Endothelial cell of umbilical vein (primary cell): Measurements from ENCODE around the gene ECM2. TPM values are rescaled to one million over a fixed set of nuclear protein-coding genes. Genes with fewer than 3 reads are reported as not detected.

ENCODE experiments used
- BruUV-seq: library from RNA; stranded (reverse); fragments of 400-500 nt; replicated peaks from 2 replicates; lab custom pipeline; 2021; lab: Mats Ljungman, UMichigan
- CTCF ChIA-PET: fragments of 300-600, 350-600 bp; sonication (Branson Sonifier 250); formaldehyde crosslinking; loops from one replicate; lab custom pipeline; 2021; ENCODE audit warnings: antibody characterized with exemption, inconsistent platforms; lab: Charles Lee
- POLR2A ChIA-PET: fragments of 300-600, 350-600 bp; sonication (Branson Sonifier 250); formaldehyde crosslinking; loops from one replicate; lab custom pipeline; 2021; ENCODE audit warnings: antibody characterized with exemption, inconsistent platforms; lab: Charles Lee
- DNase-seq: peaks from one replicate; pipeline ENCODE4 v3.0.0-alpha.2; 2011; ENCODE audit warnings: low read depth, low spot score
- FAIRE-seq: peaks from 2 replicates; lab custom pipeline; 2011; peaks lifted over from hg19 to GRCh38; lab: Jason Lieb, UNC
- H2AFZ ChIP-seq: 2 replicates; pipeline ENCODE4 v1.6.0; 2012; ENCODE audit warnings: low read depth, low read length, control low read depth, inconsistent platforms
- H3K27ac ChIP-seq: 2 replicates; pipeline ENCODE4 v1.5.1; 2011; ENCODE audit warnings: low read depth, mild to moderate bottlenecking, control low read depth, low read length, moderate library complexity; ENCODE audit not compliant: insufficient read depth
- H3K27me3 ChIP-seq, 2 experiments: 2 replicates each; pipeline versions ENCODE4 v1.6.0 to v1.6.1; 2011; ENCODE audit warnings: low read length in 2 of 2, mixed read lengths in 1 of 2; ENCODE audit not compliant: control insufficient read depth in 2 of 2, insufficient read depth in 2 of 2
- H3K36me3 ChIP-seq, 2 experiments: 2 replicates in 1 of 2; 3 replicates in 1 of 2; pipeline ENCODE4 v1.5.1; 2011; ENCODE audit warnings: low read length in 2 of 2, mild to moderate bottlenecking in 1 of 2, moderate library complexity in 1 of 2; ENCODE audit not compliant: control insufficient read depth in 2 of 2, insufficient read depth in 2 of 2; ENCODE audit errors: extremely low read depth in 1 of 2
- H3K4me1 ChIP-seq: 3 replicates; pipeline ENCODE4 v1.5.1; 2011; ENCODE audit warnings: mild to moderate bottlenecking, low read length; ENCODE audit not compliant: control insufficient read depth, insufficient read depth; ENCODE audit errors: extremely low read depth
- H3K4me2 ChIP-seq: 2 replicates; pipeline ENCODE4 v1.6.1; 2011; ENCODE audit warnings: low read length, control low read depth, mixed read lengths; ENCODE audit not compliant: insufficient read depth
- H3K4me3 ChIP-seq, 3 experiments: fragments of 200-600 bp in 1 of 3; sonication (generic), shearing (Covaris generic) in 1 of 3; replicated peaks in 1 of 3; 2 replicates each; pipeline ENCODE4 v1.5.1; 2011 to 2016; ENCODE audit warnings: control low read depth in 3 of 3, low read length in 3 of 3, mild to moderate bottlenecking in 2 of 3, inconsistent platforms in 1 of 3, low read depth in 1 of 3, moderate library complexity in 1 of 3; ENCODE audit not compliant: insufficient read depth in 1 of 3
- H3K79me2 ChIP-seq: 2 replicates; pipeline ENCODE4 v1.6.0; 2012; ENCODE audit warnings: low read length, inconsistent platforms; ENCODE audit not compliant: control insufficient read depth, insufficient read depth
- H3K9ac ChIP-seq: replicated peaks from 2 replicates; pipeline ENCODE3; 2011; ENCODE audit warnings: low read length, control low read depth; ENCODE audit not compliant: insufficient read depth; ENCODE audit errors: extremely low read depth
- H3K9me1 ChIP-seq: replicated peaks from 3 replicates; pipeline ENCODE4 v1.6.0; 2011; ENCODE audit warnings: mild to moderate bottlenecking, low read length; ENCODE audit not compliant: control insufficient read depth, insufficient read depth; ENCODE audit errors: extremely low read depth
- H3K9me3 ChIP-seq: replicated peaks from 2 replicates; pipeline ENCODE4 v1.5.1; 2012; ENCODE audit warnings: low read length, inconsistent platforms; ENCODE audit not compliant: control insufficient read depth, insufficient read depth
- H4K20me1 ChIP-seq: replicated peaks from 2 replicates; pipeline ENCODE3; 2011; ENCODE audit warnings: mild to moderate bottlenecking, low read length; ENCODE audit not compliant: control insufficient read depth, insufficient read depth; ENCODE audit errors: extremely low read depth
- CTCF ChIP-seq, 2 donors: IDR thresholded peaks; 1 replicate in 1 of 2; 2 replicates in 1 of 2; pipeline ENCODE4 v1.5.1; 2011; ENCODE audit warnings: low read length in 2 of 2, mild to moderate bottlenecking in 2 of 2, moderate library complexity in 2 of 2, control low read depth in 1 of 2, inconsistent platforms in 1 of 2, low read depth in 1 of 2; ENCODE audit not compliant: insufficient read depth in 1 of 2; ENCODE audit errors: extremely low read depth in 1 of 2
- EZH2 ChIP-seq: IDR thresholded peaks from 2 replicates; pipeline ENCODE4 v1.6.1; 2012; ENCODE audit warnings: borderline replicate concordance, low read depth, mild to moderate bottlenecking, moderate library complexity, low read length, inconsistent platforms; ENCODE audit not compliant: severe bottlenecking
- FOS ChIP-seq: IDR thresholded peaks from 2 replicates; pipeline ENCODE4 v1.6.1; 2011; ENCODE audit warnings: mild to moderate bottlenecking, low read length, moderate library complexity, borderline replicate concordance; ENCODE audit not compliant: insufficient read depth
- GATA2 ChIP-seq: IDR thresholded peaks from 2 replicates; pipeline ENCODE4 v1.7.0; 2011; ENCODE audit warnings: low read depth, mild to moderate bottlenecking, moderate library complexity, mixed read lengths, low read length; ENCODE audit not compliant: insufficient read length, insufficient read depth
- JUN ChIP-seq: IDR thresholded peaks from 2 replicates; pipeline ENCODE4 v1.6.1; 2011; ENCODE audit warnings: borderline replicate concordance, low read depth; ENCODE audit not compliant: insufficient read length, insufficient read depth
- MAX ChIP-seq: IDR thresholded peaks from 2 replicates; pipeline ENCODE4 v1.6.1; 2011; ENCODE audit not compliant: insufficient read depth, insufficient read length
- MYC ChIP-seq: IDR thresholded peaks from one replicate; pipeline ENCODE4 v1.6.1; 2011; ENCODE audit warnings: mild to moderate bottlenecking, low read depth, low read length
- POLR2A ChIP-seq: IDR thresholded peaks from 2 replicates; pipeline ENCODE4 v1.6.1; 2012; ENCODE audit warnings: low read depth, mild to moderate bottlenecking, control low read depth, low read length
- POLR2AphosphoS5 ChIP-seq: IDR thresholded peaks from 2 replicates; pipeline ENCODE4 v1.6.1; 2012; ENCODE audit warnings: low read depth, mild to moderate bottlenecking, control low read depth, low read length, moderate library complexity; ENCODE audit not compliant: insufficient read depth
- dilution Hi-C: fragments of 300-500 bp; cut with MboI; formaldehyde crosslinking; loops from one replicate; pipeline ENCODE4 v1.15.0; 2019; ENCODE audit warnings: low sequenced_read_pairs; ENCODE audit not compliant: extremely low pct_ligation_motif_present
- intact Hi-C: fragments of 100-400 bp; cut with micrococcal nuclease; formaldehyde crosslinking; loops from one replicate; pipeline ENCODE4 v1.10.0; 2022
- polyA plus RNA-seq, 4 experiments: library from polyadenylated mRNA; depleted of rRNA in 3 of 4; stranded (reverse) in 3 of 4; unstranded in 1 of 4; fragments of >200 nt; gene quantifications; 2 replicates each; pipeline versions ENCODE4 v1.2.1 to v1.2.3, GENCODE V29; 2011 to 2012; ENCODE audit warnings: missing spikeins in 1 of 4
- total RNA-seq: library from RNA; stranded (reverse); gene quantifications from 2 replicates; pipeline ENCODE4 v1.2.3, GENCODE V29; 2021

ECM2 gene
- total and polyA plus RNA-seq, 2 donors (not counting 3 experiments of a cell fraction or from before 2014, with no cell fraction given), result 0.03 TPM; not detected in 1

- no peaks in the 10 kb centered on the region for H3K27me3 ChIP-seq
- no peak overlapping the region for H3K9ac ChIP-seq
- no peaks in the 10 kb centered on the region for H4K20me1 ChIP-seq
- H3K36me3 ChIP-seq, result no peaks in the 10 kb centered on the region
- intact Hi-C loops (no loop called here), dilution Hi-C loops (no loop called here)
- no peaks in the 10 kb centered on the region for H3K9me1 ChIP-seq
- DNase-seq, result no peak
- H3K4me3 ChIP-seq, result no peak overlapping the region
- no peak overlapping the region for H3K27ac ChIP-seq
- no peak overlapping the region for H3K4me2 ChIP-seq
- TF ChIP-seq GATA2, result no peak
- TF ChIP-seq POLR2A, result no peak
- no peak for TF ChIP-seq FOS
- TF ChIP-seq JUN, result no peak
- no peak for TF ChIP-seq POLR2AphosphoS5
- TF ChIP-seq CTCF (IDR thresholded peaks at IDR 0.05; ENCODE audit: extremely low read depth in 1 of 2, insufficient read depth in 1 of 2, low read depth in 1 of 2, low read length in 2 of 2), result no peak
- TF ChIP-seq MAX, result no peak
- no peak for TF ChIP-seq EZH2
- no peak for TF ChIP-seq MYC
- no peak overlapping the region for H2AFZ ChIP-seq
- BruUV-seq, result no TSS peak
- H3K9me3 ChIP-seq, result no peaks in the 10 kb centered on the region
- FAIRE-seq, result no peak
- ChIA-PET CTCF (interaction anchor here (1.2 kb wide), 1 partner anchor 168 kb away, joined by 3 read pairs; no protein-coding TSS in a partner anchor), POLR2A (interaction anchor here (0.6 kb wide), 1 partner anchor 33 kb away, joined by 4 read pairs; no protein-coding TSS in a partner anchor)
- no peaks in the 10 kb centered on the region for H3K79me2 ChIP-seq
- H3K4me1 ChIP-seq, result no peaks in the 10 kb centered on the region
Measured at GRCh38 chr9:92496396-92497176, 39.2 kb downstream of the ECM2 start.
